HepG2 (cell line): ENCODE results near the gene NDFIP2. TPM values are rescaled to one million over a fixed set of nuclear protein-coding genes. Genes with fewer than 3 reads are reported as not detected.

ENCODE experiments used
- ATAC-seq: fragments of 200-7000 bp; cut with Tn5 transposase; 3 replicates; pipeline ENCODE4 v1.9.1; 2020; ENCODE audit warnings: mild to moderate bottlenecking, moderate library complexity
- BruUV-seq: library from RNA; stranded (reverse); fragments of 400-500 nt; replicated peaks from 2 replicates; lab custom pipeline; 2021; lab: Mats Ljungman, UMichigan
- CTCF ChIA-PET: fragments of 300-600 bp; formaldehyde crosslinking; extraction: SDS; loops from one replicate; lab custom pipeline; 2021; ENCODE audit warnings: low total read pairs, inconsistent platforms, low intra/inter-chr PET ratio; lab: Yijun Ruan, JAX
- POLR2A ChIA-PET: fragments of 350-600 bp; sonication (Branson Sonifier 250); formaldehyde crosslinking; loops from one replicate; lab custom pipeline; 2020; ENCODE audit warnings: antibody characterized with exemption, inconsistent platforms; lab: Yijun Ruan, JAX
- DNase-seq: peaks from one replicate; pipeline ENCODE4 v3.0.0-alpha.2; 2015; ENCODE audit warnings: low spot score
- FAIRE-seq: peaks from 3 replicates; lab custom pipeline; 2011; peaks lifted over from hg19 to GRCh38; lab: Jason Lieb, UNC
- H2AFZ ChIP-seq: one replicate; pipeline ENCODE4 v1.6.1; 2011; ENCODE audit warnings: low read length, inconsistent platforms
- H3K27ac ChIP-seq: fragments of 300-600 bp; 3 replicates; pipeline ENCODE4 v1.8.0; 2011; ENCODE audit warnings: mixed run types, mild to moderate bottlenecking, mixed read lengths, low read length, inconsistent platforms; ENCODE audit not compliant: insufficient read depth; ENCODE audit errors: extremely low read length
- H3K27me3 ChIP-seq, 2 experiments: fragments of 200-600 bp in 1 of 2; 2 replicates in 1 of 2; 3 replicates in 1 of 2; pipeline versions ENCODE4 v1.6.0 to v1.8.0; 2011; ENCODE audit warnings: low read length in 2 of 2, mild to moderate bottlenecking in 2 of 2, moderate library complexity in 2 of 2, inconsistent platforms in 1 of 2; ENCODE audit not compliant: insufficient read depth in 2 of 2, control insufficient read depth in 1 of 2
- H3K36me3 ChIP-seq, 2 experiments: fragments of 200-600 bp in 1 of 2; replicated peaks in 1 of 2; 2 replicates in 1 of 2; 3 replicates in 1 of 2; pipeline versions ENCODE4 v1.5.1 to v1.8.0; 2011; ENCODE audit warnings: low read length in 2 of 2, inconsistent platforms in 1 of 2; ENCODE audit not compliant: insufficient read depth in 2 of 2, control insufficient read depth in 1 of 2
- H3K4me1 ChIP-seq: 2 replicates; pipeline ENCODE4 v1.5.1; 2012; ENCODE audit warnings: low read length, inconsistent platforms; ENCODE audit not compliant: insufficient read depth
- H3K4me2 ChIP-seq: 2 replicates; pipeline ENCODE4 v1.6.0; 2011; ENCODE audit warnings: low read depth, low read length, inconsistent platforms
- H3K4me3 ChIP-seq, 3 experiments: fragments of 200-600 bp in 1 of 3; sonication (generic), shearing (Covaris generic) in 1 of 3; replicated peaks in 1 of 3; 2 replicates each; pipeline ENCODE4 v1.5.1; 2011 to 2016; ENCODE audit warnings: low read length in 3 of 3, inconsistent platforms in 2 of 3, low read depth in 2 of 3, mild to moderate bottlenecking in 2 of 3, control low read depth in 1 of 3, mixed read lengths in 1 of 3; ENCODE audit not compliant: insufficient read depth in 1 of 3
- H3K79me2 ChIP-seq: one replicate; pipeline ENCODE4 v1.6.1; 2011; ENCODE audit warnings: low read length, inconsistent platforms; ENCODE audit not compliant: insufficient read depth
- H3K9ac ChIP-seq: 2 replicates; pipeline ENCODE4 v1.6.0; 2011; ENCODE audit warnings: mild to moderate bottlenecking, low read depth, low read length, inconsistent platforms; ENCODE audit not compliant: insufficient read depth
- H3K9me3 ChIP-seq: 2 replicates; pipeline ENCODE4 v1.5.1; 2012; ENCODE audit warnings: mild to moderate bottlenecking, low read length
- H4K20me1 ChIP-seq: 2 replicates; pipeline ENCODE4 v1.6.0; 2011; ENCODE audit warnings: inconsistent platforms, mild to moderate bottlenecking, low read length, moderate library complexity; ENCODE audit not compliant: insufficient read depth
- BRF2 ChIP-seq: sonication (generic); formaldehyde crosslinking; IDR thresholded peaks from 2 replicates; pipeline ENCODE4 v1.8.1; 2022; ENCODE audit warnings: mild to moderate bottlenecking, missing genetic modification reagents
- FOXJ3 ChIP-seq: sonication (generic); formaldehyde crosslinking; IDR thresholded peaks from 2 replicates; pipeline ENCODE4 v1.4.0; 2020; ENCODE audit warnings: missing genetic modification reagents, mild to moderate bottlenecking, borderline replicate concordance
- MLXIP ChIP-seq: sonication (generic); formaldehyde crosslinking; IDR thresholded peaks from 2 replicates; pipeline ENCODE4 v1.9.0; 2021; ENCODE audit warnings: missing genetic modification reagents, borderline replicate concordance
- SALL1 ChIP-seq: sonication (generic); formaldehyde crosslinking; IDR thresholded peaks from 2 replicates; pipeline ENCODE4 v1.8.0; 2022; ENCODE audit warnings: mild to moderate bottlenecking, missing genetic modification reagents
- SIN3A ChIP-seq: IDR thresholded peaks from 2 replicates; pipeline ENCODE4 v1.6.1; 2011; ENCODE audit warnings: low read depth, mild to moderate bottlenecking, control low read depth, low read length, borderline replicate concordance
- SNAPC4 ChIP-seq: sonication (generic); formaldehyde crosslinking; IDR thresholded peaks from 2 replicates; pipeline ENCODE4 v1.4.0; 2020; ENCODE audit warnings: mild to moderate bottlenecking, missing genetic modification reagents
- ZMYM3 ChIP-seq: sonication (generic); formaldehyde crosslinking; IDR thresholded peaks from 2 replicates; pipeline ENCODE4 v1.5.1; 2020; ENCODE audit warnings: mild to moderate bottlenecking, missing genetic modification reagents
- ZNF160 ChIP-seq: sonication (generic); formaldehyde crosslinking; IDR thresholded peaks from 2 replicates; pipeline ENCODE4 v1.8.0; 2022; ENCODE audit warnings: mild to moderate bottlenecking, inconsistent platforms, missing genetic modification reagents
- WGBS: methylation state at CpG from one replicate; pipeline ENCODE4 v1.1.6; 2017; ENCODE audit warnings: low lambda C conversion rate; 5-methylcytosine and 5-hydroxymethylcytosine counted together
- in situ Hi-C: cut with HindIII; loops from 2 replicates; pipeline ENCODE4 v1.10.0; 2017; ENCODE audit warnings: low pct_unique_long_range_greater_than_20kb; ENCODE audit not compliant: extremely low pct_ligation_motif_present
- intact Hi-C: fragments of 100-400 bp; cut with micrococcal nuclease; formaldehyde crosslinking; loops from one replicate; pipeline ENCODE4 v1.10.0; 2022; ENCODE audit not compliant: unreplicated experiment
- polyA plus RNA-seq, 8 experiments: library from polyadenylated mRNA; depleted of rRNA in 3 of 8; stranded (reverse) in 7 of 8; unstranded in 1 of 8; fragments of >200 nt; fragmentation: Illumina TruSeq in 4 of 8; extraction: Trizol in 4 of 8; gene quantifications; 2 replicates each; pipeline versions ENCODE4 v1.2.1 to v1.2.3, GENCODE V29; 2011 to 2016; ENCODE audit warnings: low read depth in 4 of 8, missing spikeins in 1 of 8, mixed read lengths in 1 of 8; ENCODE audit not compliant: insufficient read depth in 1 of 8
- total RNA-seq, 5 experiments: library from RNA; depleted of rRNA; stranded (reverse); fragments of >200 nt; fragmentation: Illumina TruSeq; extraction: Trizol; gene quantifications; 2 replicates each; pipeline ENCODE4 v1.2.3, GENCODE V29; 2016; ENCODE audit warnings: low read depth in 1 of 5
- TF ChIP-seq, protein P1 (sequence below): sonication (generic); formaldehyde crosslinking; IDR thresholded peaks from 2 replicates; pipeline ENCODE4 v1.4.0; 2020; ENCODE audit warnings: missing genetic modification reagents, mild to moderate bottlenecking, borderline replicate concordance

The NDFIP2 gene
- total and polyA plus RNA-seq, 2 of the 13 experiments (the other 11 are each of a cell fraction or from before 2014, with no cell fraction given), result 23.2 to 32.0 TPM

GRCh38 chr13:79432992-79433391 lies 48.0 kb upstream of the NDFIP2 start (continued):
- TF ChIP-seq FOXJ3 (CRISPR knock-in tag), result no peak

DNA sequence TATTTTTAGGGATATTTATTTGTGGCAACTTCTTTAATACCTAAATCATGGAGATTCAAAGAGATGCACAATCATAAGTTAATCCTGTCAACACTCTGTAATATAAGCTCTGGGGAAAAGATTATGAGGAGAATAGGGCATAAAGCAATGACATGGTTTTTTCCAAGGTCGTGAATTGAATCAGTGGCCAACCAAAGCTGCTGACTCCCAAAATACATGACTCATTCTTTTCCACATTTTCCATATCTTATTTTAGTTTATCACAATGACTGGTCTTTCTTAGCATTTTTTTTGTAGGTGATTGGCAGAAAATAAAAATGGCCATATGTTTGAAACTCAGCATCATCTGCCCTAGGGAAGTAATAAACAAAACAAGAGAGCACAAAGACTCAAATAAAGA lies 46.4 kb upstream of the NDFIP2 start:
- H3K9me3 ChIP-seq, result no peaks in the 10 kb centered on the region
- WGBS, result 0% methylated on average over 1 of the region's 1 CpG
- no TSS peak for BruUV-seq
- no peaks in the 10 kb centered on the region for H3K36me3 ChIP-seq
- H4K20me1 ChIP-seq, result no peaks in the 10 kb centered on the region
- FAIRE-seq (no peak), DNase-seq (no peak), ATAC-seq (no peak)
- no peak overlapping the region for H2AFZ ChIP-seq
- no peak overlapping the region for H3K9ac ChIP-seq
- no peak overlapping the region for H3K27ac ChIP-seq
- ChIA-PET CTCF (no interaction called here), POLR2A (no interaction called here)
- in situ Hi-C loops, result no loop called here
- H3K79me2 ChIP-seq, result no peaks in the 10 kb centered on the region
- intact Hi-C loops, result no loop called here
- H3K4me1 ChIP-seq, result no peaks in the 10 kb centered on the region
- no peaks in the 10 kb centered on the region for H3K27me3 ChIP-seq
- H3K4me3 ChIP-seq, result no peak overlapping the region
- H3K4me2 ChIP-seq, result no peak overlapping the region
- TF ChIP-seq SALL1, result no peak
- TF ChIP-seq ZNF160 (CRISPR knock-in tag), result no peak
- TF ChIP-seq, protein P1, sequence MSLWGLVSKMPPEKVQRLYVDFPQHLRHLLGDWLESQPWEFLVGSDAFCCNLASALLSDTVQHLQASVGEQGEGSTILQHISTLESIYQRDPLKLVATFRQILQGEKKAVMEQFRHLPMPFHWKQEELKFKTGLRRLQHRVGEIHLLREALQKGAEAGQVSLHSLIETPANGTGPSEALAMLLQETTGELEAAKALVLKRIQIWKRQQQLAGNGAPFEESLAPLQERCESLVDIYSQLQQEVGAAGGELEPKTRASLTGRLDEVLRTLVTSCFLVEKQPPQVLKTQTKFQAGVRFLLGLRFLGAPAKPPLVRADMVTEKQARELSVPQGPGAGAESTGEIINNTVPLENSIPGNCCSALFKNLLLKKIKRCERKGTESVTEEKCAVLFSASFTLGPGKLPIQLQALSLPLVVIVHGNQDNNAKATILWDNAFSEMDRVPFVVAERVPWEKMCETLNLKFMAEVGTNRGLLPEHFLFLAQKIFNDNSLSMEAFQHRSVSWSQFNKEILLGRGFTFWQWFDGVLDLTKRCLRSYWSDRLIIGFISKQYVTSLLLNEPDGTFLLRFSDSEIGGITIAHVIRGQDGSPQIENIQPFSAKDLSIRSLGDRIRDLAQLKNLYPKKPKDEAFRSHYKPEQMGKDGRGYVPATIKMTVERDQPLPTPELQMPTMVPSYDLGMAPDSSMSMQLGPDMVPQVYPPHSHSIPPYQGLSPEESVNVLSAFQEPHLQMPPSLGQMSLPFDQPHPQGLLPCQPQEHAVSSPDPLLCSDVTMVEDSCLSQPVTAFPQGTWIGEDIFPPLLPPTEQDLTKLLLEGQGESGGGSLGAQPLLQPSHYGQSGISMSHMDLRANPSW (CRISPR knock-in tag), result no peak
- no peak for TF ChIP-seq MLXIP (CRISPR knock-in tag)
- no peak for TF ChIP-seq ZMYM3 (CRISPR knock-in tag)
- no peak for TF ChIP-seq BRF2 (CRISPR knock-in tag)
- TF ChIP-seq SNAPC4 (CRISPR knock-in tag), result no peak
- no peak for TF ChIP-seq SIN3A
